ENCODE measurements around the gene ADGRB2. TPM values are rescaled to one million over a fixed set of nuclear protein-coding genes. Genes with fewer than 3 reads are reported as not detected.

ADGRB2 gene
- total and polyA plus RNA-seq, 5 experiments from 2014 or later: 0.05 to 0.18 (median 0.10) TPM; not detected in 2

- no peak for ATAC-seq
- Mint-ChIP-seq H3K4me3 (no peak overlapping the region), H3K4me1 (peaks cover 16 to 31% (median 18%) of the 10 kb centered on the region in 4 donors), H3K27me3 (peaks cover 0 to 2% (median 0%) of the 10 kb centered on the region in 5 donors), H3K27ac (peak overlapping the region in 2 of 10 donors; percentile 5 to 22), H3K9me3 (no peaks in the 10 kb centered on the region), H3K36me3 (no peaks in the 10 kb centered on the region)
- POLR2A ChIA-PET: no interaction called here
- DNase-seq: no peak
These were observed 7.6 kb downstream of the ADGRB2 start for GRCh38 chr1:31756578-31756977.

DNA sequence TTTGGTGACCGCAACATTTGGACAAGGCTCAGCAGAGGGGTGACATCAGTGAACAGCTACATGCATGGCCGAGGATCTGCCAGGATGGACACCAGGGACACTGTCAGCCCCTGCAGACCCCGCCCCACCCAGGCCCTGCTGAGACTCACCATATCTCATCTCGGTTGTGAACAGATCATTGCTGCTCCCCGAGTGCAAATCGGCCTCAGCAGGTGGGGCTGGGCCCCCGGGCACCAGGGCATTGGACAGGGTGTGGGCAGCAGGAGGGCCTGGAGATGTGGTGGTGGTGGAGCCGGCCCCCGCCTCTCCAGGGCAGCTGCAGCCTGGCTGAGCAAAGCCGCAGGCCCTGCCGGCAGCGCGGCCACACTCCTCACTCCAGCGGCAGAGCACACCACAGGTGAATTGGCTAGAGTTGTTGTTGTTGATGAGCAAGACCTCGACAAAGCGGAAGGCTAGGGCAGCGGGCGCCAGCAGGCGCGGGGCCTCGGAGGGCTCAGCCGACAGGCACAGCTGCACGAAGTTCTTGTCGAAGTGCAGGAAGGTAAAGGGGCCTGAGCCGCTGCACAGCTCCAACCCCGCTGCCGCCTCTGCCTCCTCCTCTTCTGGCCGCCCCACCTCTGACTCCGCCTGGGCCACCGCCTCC, 8.2 kb downstream of the ADGRB2 start:
- ATAC-seq (no peak), DNase-seq (no peak)
- POLR2A ChIA-PET: no interaction called here
- Mint-ChIP-seq H3K36me3 (no peaks in the 10 kb centered on the region), H3K9me3 (no peaks in the 10 kb centered on the region), H3K27me3 (peaks cover 0 to 2% (median 0%) of the 10 kb centered on the region in 5 donors), H3K4me3 (no peak overlapping the region), H3K4me1 (peaks cover 18 to 29% (median 19%) of the 10 kb centered on the region in 4 donors), H3K27ac (peak overlapping the region in 1 of 10 donors; percentile 22)

- Mint-ChIP-seq H3K4me3 (no peak overlapping the region), H3K27me3 (peaks cover 0 to 1% (median 0%) of the 10 kb centered on the region in 5 donors), H3K9me3 (no peaks in the 10 kb centered on the region), H3K27ac (no peak overlapping the region), H3K4me1 (peaks cover 23 to 35% (median 25%) of the 10 kb centered on the region in 4 donors), H3K36me3 (no peaks in the 10 kb centered on the region)
- POLR2A ChIA-PET: no interaction called here
- no peak for DNase-seq
- ATAC-seq: no peak
These were observed 8.9 kb downstream of the ADGRB2 start for GRCh38 chr1:31755197-31755611.

DNA sequence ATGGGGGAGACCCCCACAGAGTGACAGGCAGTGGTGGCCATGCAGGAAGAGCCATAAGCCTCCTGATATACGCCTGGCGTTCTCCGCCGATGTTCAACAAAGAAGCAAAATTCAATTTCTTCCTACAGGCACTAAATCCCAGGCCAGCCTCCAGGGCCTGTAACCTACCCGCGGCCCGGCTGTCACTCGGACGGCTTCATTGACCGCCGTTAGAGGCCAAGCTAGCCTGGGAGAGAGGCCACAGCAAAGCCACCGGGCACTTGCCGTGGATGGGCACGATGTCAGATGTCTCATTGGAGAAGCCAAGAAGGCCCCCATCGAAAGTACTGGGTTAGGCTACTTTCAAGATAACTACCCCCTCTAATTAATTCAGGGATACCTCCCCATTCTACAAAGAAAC, 9.7 kb downstream of the ADGRB2 start:
- POLR2A ChIA-PET: no interaction called here
- peak overlapping the region in 1 of 10 donors; percentile 15 for H3K27ac Mint-ChIP-seq
- DNase-seq (no peak), ATAC-seq (no peak)
- peaks cover 21 to 37% (median 26%) of the 10 kb centered on the region in 4 donors for H3K4me1 Mint-ChIP-seq
- H3K4me3 Mint-ChIP-seq: no peak overlapping the region
- peaks cover 0 to 3% (median under 1%) of the 10 kb centered on the region in 5 donors for H3K27me3 Mint-ChIP-seq
- no peaks in the 10 kb centered on the region for H3K36me3 Mint-ChIP-seq
- no peaks in the 10 kb centered on the region for H3K9me3 Mint-ChIP-seq

- DNase-seq (no peak), ATAC-seq (no peak)
- peaks cover 23 to 40% (median 26%) of the 10 kb centered on the region in 4 donors for H3K4me1 Mint-ChIP-seq
- no peaks in the 10 kb centered on the region for H3K9me3 Mint-ChIP-seq
- H3K36me3 Mint-ChIP-seq: no peaks in the 10 kb centered on the region
- H3K27me3 Mint-ChIP-seq: peaks cover 0 to 7% (median 3%) of the 10 kb centered on the region in 5 donors
- peak overlapping the region in 1 of 10 donors; percentile 15 for H3K27ac Mint-ChIP-seq
- POLR2A ChIA-PET: no interaction called here
- no peak overlapping the region for H3K4me3 Mint-ChIP-seq
These were observed 10.3 kb downstream of the ADGRB2 start for GRCh38 chr1:31753707-31754349.

DNA sequence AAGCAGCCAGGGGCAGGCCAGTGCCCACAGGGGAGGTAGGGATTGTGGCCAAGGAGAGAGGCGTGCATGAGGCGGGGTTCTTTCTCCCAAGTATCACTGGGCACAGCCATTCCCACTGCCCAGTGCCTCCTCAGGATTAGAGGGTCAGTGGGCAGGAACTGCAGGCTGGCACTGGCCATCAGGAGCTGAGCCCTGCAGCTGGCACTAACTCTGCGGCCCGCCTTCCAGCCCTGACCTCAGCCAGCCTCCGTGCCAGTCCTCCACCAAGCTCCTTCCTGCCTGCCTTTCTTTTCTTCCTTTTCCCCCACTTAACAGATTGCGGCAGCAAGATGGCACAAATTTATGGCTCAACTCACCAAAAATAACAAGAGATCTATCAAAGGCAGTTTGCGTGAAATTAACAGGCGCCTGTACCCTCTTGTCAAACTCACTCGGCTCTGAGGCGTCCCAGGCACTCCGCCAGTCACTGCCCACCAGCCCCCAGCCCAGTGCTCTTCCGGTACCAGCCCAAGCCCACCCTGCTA, 11.1 kb downstream of the ADGRB2 start:
- ATAC-seq (no peak), DNase-seq (no peak)
- POLR2A ChIA-PET: no interaction called here
- H3K27me3 Mint-ChIP-seq: peaks cover 0 to 9% (median 3%) of the 10 kb centered on the region in 5 donors
- H3K4me3 Mint-ChIP-seq: no peak overlapping the region
- H3K36me3 Mint-ChIP-seq: no peaks in the 10 kb centered on the region
- peak overlapping the region in 3 of 10 donors; percentile 1 to 22 (median 14) for H3K27ac Mint-ChIP-seq
- no peaks in the 10 kb centered on the region for H3K9me3 Mint-ChIP-seq
- H3K4me1 Mint-ChIP-seq: peaks cover 23 to 42% (median 27%) of the 10 kb centered on the region in 4 donors

DNA sequence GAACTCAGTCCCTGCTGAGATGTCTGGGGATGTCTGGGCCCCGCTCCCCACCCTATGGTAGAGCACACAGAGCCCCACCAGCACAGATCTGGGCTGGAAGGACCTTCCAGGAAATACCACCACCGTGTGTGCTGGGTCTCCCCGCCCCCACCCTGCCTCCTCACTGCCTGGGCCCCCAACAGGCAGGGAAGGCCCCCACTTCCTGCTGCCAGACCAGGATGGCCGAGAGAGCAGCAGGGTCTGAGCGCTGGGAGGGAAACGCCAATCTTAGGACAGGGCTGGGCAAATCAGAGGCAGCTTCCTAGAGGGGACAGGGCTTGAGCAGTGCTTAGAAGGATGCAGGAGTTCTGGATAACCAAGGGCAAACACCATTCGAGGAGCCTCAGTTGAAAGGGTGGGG, 11.9 kb downstream of the ADGRB2 start:
- POLR2A ChIA-PET: no interaction called here
- Mint-ChIP-seq H3K27ac (peak overlapping the region in 3 of 10 donors; percentile 8 to 51 (median 11)), H3K4me3 (peak overlapping the region in 3 of 10 donors; percentile 7 to 24 (median 18))

DNA sequence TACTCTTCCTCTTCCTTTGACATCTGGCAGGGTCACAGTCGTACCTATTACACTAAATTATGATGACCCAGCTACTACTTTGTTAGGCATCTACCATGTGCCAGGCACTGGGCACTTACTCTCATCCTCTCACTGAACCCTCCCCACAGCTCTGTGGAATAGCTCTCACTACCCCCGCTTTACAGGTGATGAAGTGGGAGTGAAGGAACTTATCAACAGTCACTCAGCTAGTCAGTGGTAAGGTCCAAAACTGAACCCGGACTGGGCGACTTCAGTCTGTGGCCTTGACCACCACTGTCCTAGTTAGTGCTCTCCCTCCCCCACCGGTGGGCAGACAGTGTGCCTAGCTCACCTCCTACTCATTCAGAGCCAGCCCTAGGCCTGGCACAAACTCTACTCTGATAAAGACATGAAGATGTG, 12.3 kb downstream of the ADGRB2 start:
- H3K27me3 Mint-ChIP-seq: peaks cover 0 to 18% (median 3%) of the 10 kb centered on the region in 5 donors
- H3K27ac Mint-ChIP-seq: peak overlapping the region in 5 of 10 donors; percentile 11 to 65 (median 24)
- DNase-seq (no peak), ATAC-seq (no peak)
- H3K9me3 Mint-ChIP-seq: no peaks in the 10 kb centered on the region
- H3K4me3 Mint-ChIP-seq: peak overlapping the region in 5 of 10 donors; percentile 7 to 63 (median 24)
- peaks cover 24 to 47% (median 32%) of the 10 kb centered on the region in 4 donors for H3K4me1 Mint-ChIP-seq
- H3K36me3 Mint-ChIP-seq: no peaks in the 10 kb centered on the region
- POLR2A ChIA-PET: interaction anchor here (0.6 kb wide), 1 partner anchor 11 kb away, joined by 6 read pairs; no protein-coding TSS in a partner anchor

More for the DNA sequence above, 11.9 kb downstream of the ADGRB2 start:
- DNase-seq (no peak), ATAC-seq (no peak)
- no peaks in the 10 kb centered on the region for H3K36me3 Mint-ChIP-seq
- H3K9me3 Mint-ChIP-seq: no peaks in the 10 kb centered on the region
- H3K4me1 Mint-ChIP-seq: peaks cover 23 to 43% (median 28%) of the 10 kb centered on the region in 4 donors
- H3K27me3 Mint-ChIP-seq: peaks cover 0 to 14% (median 3%) of the 10 kb centered on the region in 5 donors

GRCh38 chr1:31750858-31751510, 13.2 kb downstream of the ADGRB2 start:
- POLR2A ChIA-PET: no interaction called here
- peak; percentile 41 to 71 for ATAC-seq
- H3K36me3 Mint-ChIP-seq: no peaks in the 10 kb centered on the region
- H3K27ac Mint-ChIP-seq: peak overlapping the region in 4 of 10 donors; percentile 6 to 81 (median 52)
- peaks cover 24 to 56% (median 35%) of the 10 kb centered on the region in 4 donors for H3K4me1 Mint-ChIP-seq
- peaks cover 0 to 20% (median 3%) of the 10 kb centered on the region in 5 donors for H3K27me3 Mint-ChIP-seq
- H3K4me3 Mint-ChIP-seq: peak overlapping the region in 5 of 10 donors; percentile 4 to 79 (median 47)
- H3K9me3 Mint-ChIP-seq: no peaks in the 10 kb centered on the region
- peak in 1 of 10 donors; percentile 45 for DNase-seq

- H3K27ac Mint-ChIP-seq: peak overlapping the region in 3 of 10 donors; percentile 34 to 71 (median 34)
- peak overlapping the region in 3 of 10 donors; percentile 11 to 79 (median 54) for H3K4me3 Mint-ChIP-seq
- DNase-seq: no peak
- ATAC-seq: no peak
- H3K27me3 Mint-ChIP-seq: peaks cover 0 to 20% (median 3%) of the 10 kb centered on the region in 5 donors
- H3K4me1 Mint-ChIP-seq: peaks cover 24 to 62% (median 35%) of the 10 kb centered on the region in 4 donors
- no peaks in the 10 kb centered on the region for H3K9me3 Mint-ChIP-seq
- no peaks in the 10 kb centered on the region for H3K36me3 Mint-ChIP-seq
- POLR2A ChIA-PET: no interaction called here
These were observed 14.1 kb downstream of the ADGRB2 start for GRCh38 chr1:31749785-31750735.

DNA sequence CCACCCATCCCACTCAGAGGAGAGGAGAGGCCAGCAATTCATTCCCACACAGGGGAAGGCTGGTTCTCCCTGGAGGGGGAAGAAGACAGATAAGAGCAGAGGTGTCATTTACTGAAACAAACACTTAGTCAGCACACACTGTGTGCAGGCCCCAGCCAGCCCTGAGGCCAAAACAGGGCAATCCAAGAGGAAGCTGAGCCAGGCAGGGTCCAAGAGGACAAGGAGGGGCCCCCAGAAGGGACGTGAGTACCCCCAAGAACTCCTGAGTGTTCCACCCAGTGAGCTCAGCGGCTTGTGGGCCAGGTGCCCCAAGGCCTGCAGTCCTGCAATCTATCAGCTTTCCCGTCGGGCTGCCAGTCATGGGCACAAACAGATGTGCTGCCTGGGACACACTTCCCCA, 15.8 kb downstream of the ADGRB2 start:
- Mint-ChIP-seq H3K4me1 (peaks cover 24 to 60% (median 34%) of the 10 kb centered on the region in 4 donors), H3K27me3 (peaks cover 0 to 20% (median 3%) of the 10 kb centered on the region in 5 donors), H3K27ac (peak overlapping the region in 1 of 10 donors; percentile 18), H3K36me3 (no peaks in the 10 kb centered on the region), H3K4me3 (no peak overlapping the region), H3K9me3 (no peaks in the 10 kb centered on the region)
- POLR2A ChIA-PET: interaction anchor here (0.5 to 1.4 kb wide), 2 partner anchors 13 to 381 kb away, joined by 4 to 5 read pairs; no protein-coding TSS in a partner anchor
- ATAC-seq: no peak
- DNase-seq: no peak

All from naive thymus-derived CD8-positive, alpha-beta T cell (primary cell).